Lung (tissue), 12 donors: ENCODE results near the gene INSRR. TPM values are rescaled to one million over a fixed set of nuclear protein-coding genes. Genes with fewer than 3 reads are reported as not detected.
A peak's percentile ranks its signal among the peaks of the same experiment; 100 is the strongest.

Experiments used
- ATAC-seq: fragments of 200-7000 bp; cut with Tn5 transposase; one replicate; pipeline ENCODE4 v1.9.1; 2020; ENCODE audit warnings: moderate number of reproducible peaks; ENCODE audit not compliant: insufficient read depth, low FRiP score
- DNase-seq, 3 donors: peaks; one replicate each; pipeline ENCODE4 v3.0.0-alpha.2; 2013 to 2017
- H3K27ac ChIP-seq, 2 donors: one replicate each; pipeline ENCODE4 v1.5.1; 2013; ENCODE audit warnings: mild to moderate bottlenecking in 2 of 2, moderate library complexity in 2 of 2, control low read depth in 1 of 2, inconsistent platforms in 1 of 2, low read depth in 1 of 2, low read length in 1 of 2
- H3K27me3 ChIP-seq, 3 donors: one replicate each; pipeline ENCODE4 v1.5.1; 2013; ENCODE audit warnings: low read length in 2 of 3; ENCODE audit not compliant: control insufficient read depth in 3 of 3, insufficient read depth in 3 of 3
- H3K36me3 ChIP-seq, 4 donors: one replicate each; pipeline ENCODE4 v1.5.1; 2013; ENCODE audit warnings: low read length in 4 of 4, mild to moderate bottlenecking in 1 of 4, moderate library complexity in 1 of 4; ENCODE audit not compliant: control insufficient read depth in 4 of 4, insufficient read depth in 4 of 4
- H3K4me1 ChIP-seq, 5 donors: one replicate each; pipeline ENCODE4 v1.5.1; 2013; ENCODE audit warnings: low read length in 5 of 5, mild to moderate bottlenecking in 2 of 5, moderate library complexity in 1 of 5; ENCODE audit not compliant: control insufficient read depth in 5 of 5, insufficient read depth in 5 of 5
- H3K4me3 ChIP-seq: one replicate; pipeline ENCODE4 v1.5.1; 2013; ENCODE audit warnings: mild to moderate bottlenecking, control low read depth, moderate library complexity
- H3K9ac ChIP-seq, 2 donors: one replicate each; pipeline ENCODE4 v1.5.1; 2013; ENCODE audit warnings: low read length in 2 of 2, control low read depth in 1 of 2; ENCODE audit not compliant: insufficient read depth in 1 of 2
- H3K9me3 ChIP-seq, 4 donors: one replicate each; pipeline ENCODE4 v1.5.1; 2013; ENCODE audit warnings: low read length in 3 of 4, mild to moderate bottlenecking in 1 of 4, moderate library complexity in 1 of 4; ENCODE audit not compliant: control insufficient read depth in 4 of 4, insufficient read depth in 3 of 4
- WGBS, 2 donors: extraction: QIAGEN DNeasy Blood & Tissue Kit; methylation state at CpG; one replicate each; pipeline ENCODE4 v1.1.7; 2013; 5-methylcytosine and 5-hydroxymethylcytosine counted together
- polyA plus RNA-seq, 2 donors: library from polyadenylated mRNA; stranded (reverse); fragments of 200-250 nt; gene quantifications; one replicate each; pipeline ENCODE4 v1.2.1, GENCODE V29; 2013
- total RNA-seq, 2 donors: library from RNA; depleted of rRNA in 1 of 2; stranded (reverse); fragments of >200 nt in 1 of 2; gene quantifications; one replicate each; pipeline ENCODE4 v1.2.1, GENCODE V29; 2014 to 2021
- TF ChIP-seq, protein P1 (sequence below): IDR thresholded peaks from 2 replicates; pipeline ENCODE4 v1.5.1; 2012; ENCODE audit warnings: mild to moderate bottlenecking; ENCODE audit errors: control extremely low read depth, extremely low read depth
- donor health status: control.
- donor health status: control.
- donor health status: Bipolar disorder and iron deficiency.
- donor health status: healthy.
- donor health status: DM: yes; HTN: yes; CAD: no.

Gene INSRR
- total and polyA plus RNA-seq, 4 donors = not detected

DNA sequence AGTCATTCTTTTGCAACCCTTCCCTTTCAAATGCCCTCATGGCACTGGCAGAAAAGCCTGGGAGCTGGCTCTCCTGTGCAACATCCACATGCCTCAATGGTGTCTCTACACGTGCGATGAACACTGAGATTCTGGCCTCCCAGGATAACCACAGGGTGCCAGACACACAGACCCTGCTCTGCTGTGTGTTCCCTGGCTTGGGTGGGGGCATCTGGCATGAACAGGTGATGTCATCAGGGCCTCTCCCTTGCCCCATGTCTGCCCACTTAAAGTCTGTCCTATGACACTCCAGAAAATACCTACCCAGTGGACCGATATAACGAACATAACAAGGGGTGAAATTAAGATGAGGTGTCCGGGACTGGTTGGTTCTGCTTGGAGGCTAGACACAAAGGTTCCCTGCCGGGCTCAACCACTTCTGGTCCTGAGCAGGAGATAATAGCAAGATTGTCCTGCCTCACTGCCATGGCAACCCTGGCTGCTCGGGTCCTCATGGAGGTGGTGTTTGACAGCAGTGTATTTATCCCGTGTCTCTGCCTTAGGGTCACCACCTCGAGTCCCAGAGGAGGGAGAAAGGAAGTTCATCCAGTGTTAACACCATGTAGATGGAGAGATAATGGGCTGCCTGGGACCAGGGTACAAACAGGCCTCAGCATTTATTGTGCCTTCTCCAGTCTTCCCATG lies 19.3 kb downstream of the INSRR start:
- WGBS, 2 donors = 38 to 46% methylated on average over 9 of the region's 9 CpGs
- TF ChIP-seq, protein P1, sequence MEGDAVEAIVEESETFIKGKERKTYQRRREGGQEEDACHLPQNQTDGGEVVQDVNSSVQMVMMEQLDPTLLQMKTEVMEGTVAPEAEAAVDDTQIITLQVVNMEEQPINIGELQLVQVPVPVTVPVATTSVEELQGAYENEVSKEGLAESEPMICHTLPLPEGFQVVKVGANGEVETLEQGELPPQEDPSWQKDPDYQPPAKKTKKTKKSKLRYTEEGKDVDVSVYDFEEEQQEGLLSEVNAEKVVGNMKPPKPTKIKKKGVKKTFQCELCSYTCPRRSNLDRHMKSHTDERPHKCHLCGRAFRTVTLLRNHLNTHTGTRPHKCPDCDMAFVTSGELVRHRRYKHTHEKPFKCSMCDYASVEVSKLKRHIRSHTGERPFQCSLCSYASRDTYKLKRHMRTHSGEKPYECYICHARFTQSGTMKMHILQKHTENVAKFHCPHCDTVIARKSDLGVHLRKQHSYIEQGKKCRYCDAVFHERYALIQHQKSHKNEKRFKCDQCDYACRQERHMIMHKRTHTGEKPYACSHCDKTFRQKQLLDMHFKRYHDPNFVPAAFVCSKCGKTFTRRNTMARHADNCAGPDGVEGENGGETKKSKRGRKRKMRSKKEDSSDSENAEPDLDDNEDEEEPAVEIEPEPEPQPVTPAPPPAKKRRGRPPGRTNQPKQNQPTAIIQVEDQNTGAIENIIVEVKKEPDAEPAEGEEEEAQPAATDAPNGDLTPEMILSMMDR = no peak

DNA sequence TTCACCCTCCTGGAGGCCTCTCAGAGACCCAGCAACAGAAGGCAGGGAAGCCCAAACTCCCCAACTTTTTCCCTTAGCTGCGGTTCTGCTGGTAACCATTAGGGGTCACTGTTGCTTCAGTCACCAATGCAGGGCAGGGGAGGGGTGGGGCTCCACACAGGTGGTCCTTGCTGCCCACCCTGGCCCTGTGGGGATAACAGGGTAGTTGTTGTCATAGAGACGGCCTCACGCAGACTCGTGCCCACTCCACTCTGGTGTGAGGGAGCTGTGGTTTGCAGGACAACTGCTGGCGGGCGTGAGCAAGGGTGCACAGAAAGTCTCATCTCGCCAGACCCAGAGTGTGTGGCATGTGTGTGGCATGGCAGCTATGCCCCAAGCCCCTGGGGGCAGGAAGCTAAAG lies 19.9 kb downstream of the INSRR start:
- no peak for ATAC-seq
- Histone ChIP-seq H3K27me3 (peaks cover 0 to 38% (median 28%) of the 10 kb centered on the region in 3 donors), H3K4me3 (no peak overlapping the region), H3K9me3 (no peaks in the 10 kb centered on the region), H3K27ac (no peak overlapping the region), H3K9ac (no peak overlapping the region), H3K4me1 (no peaks in the 10 kb centered on the region), H3K36me3 (no peaks in the 10 kb centered on the region)
- TF ChIP-seq, protein P1 = peak; percentile 71
- WGBS, 2 donors = 32 to 36% methylated on average over 7 of the region's 7 CpGs
- peak in 2 of 3 donors; percentile 20 to 30 for DNase-seq

More for the DNA sequence above, 19.3 kb downstream of the INSRR start:
- Histone ChIP-seq H3K36me3 (no peaks in the 10 kb centered on the region), H3K27ac (no peak overlapping the region), H3K4me1 (no peaks in the 10 kb centered on the region), H3K9me3 (no peaks in the 10 kb centered on the region), H3K27me3 (peaks cover 0 to 43% (median 34%) of the 10 kb centered on the region in 3 donors), H3K9ac (no peak overlapping the region), H3K4me3 (no peak overlapping the region)
- no peak for DNase-seq
- no peak for ATAC-seq

DNA sequence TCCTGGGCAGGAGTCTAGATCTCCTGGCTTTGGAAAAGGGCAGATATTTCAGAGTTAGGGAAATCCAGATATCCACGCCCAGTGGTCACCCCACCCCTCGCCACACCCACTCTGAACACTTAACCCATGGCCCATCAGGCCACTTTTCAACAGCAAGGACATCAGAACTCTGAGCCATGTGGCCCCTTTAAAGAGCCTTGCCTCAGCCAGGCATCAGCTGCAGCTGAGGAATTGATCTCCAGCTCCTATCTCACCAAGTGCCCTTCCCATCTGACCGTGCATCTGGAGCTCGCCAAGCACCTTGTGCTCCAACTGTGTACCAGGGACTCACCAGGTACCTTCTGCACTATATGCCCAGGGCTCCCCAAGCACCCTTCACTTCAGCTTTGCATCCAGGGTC lies 22.0 kb downstream of the INSRR start:
- 78 to 88% methylated on average over 4 of the region's 4 CpGs for WGBS, 2 donors
- DNase-seq (no peak), ATAC-seq (no peak)

More for the DNA sequence above, 22.0 kb downstream of the INSRR start:
- H3K4me1 ChIP-seq = no peaks in the 10 kb centered on the region
- no peak overlapping the region for H3K27ac ChIP-seq
- no peaks in the 10 kb centered on the region for H3K9me3 ChIP-seq
- H3K4me3 ChIP-seq = no peak overlapping the region
- peaks cover 0 to 37% (median 20%) of the 10 kb centered on the region in 3 donors for H3K27me3 ChIP-seq
- TF ChIP-seq, protein P1 = no peak
- H3K9ac ChIP-seq = no peak overlapping the region
- H3K36me3 ChIP-seq = no peaks in the 10 kb centered on the region
